T follicular helper cell (primary cell): ENCODE data around the gene NUDT16.

Source experiments
- DNase-seq: peaks from one replicate; pipeline ENCODE4 v3.0.0-alpha.2; 2020; ENCODE audit warnings: low read depth

Gene NUDT16

GRCh38 chr3:131386429-131387165 is 5.0 kb downstream of the NUDT16 start:
- DNase-seq = no peak

- DNase-seq = no peak
Observed at GRCh38 chr3:131387796-131388489, 6.4 kb downstream of the NUDT16 start.

- no peak for DNase-seq
Observed at GRCh38 chr3:131388490-131388799, 6.9 kb downstream of the NUDT16 start.

GRCh38 chr3:131390331-131390730 is 8.8 kb downstream of the NUDT16 start:
- DNase-seq = no peak

GRCh38 chr3:131393051-131393450 is 11.5 kb downstream of the NUDT16 start:
- DNase-seq = no peak

GRCh38 chr3:131393868-131394267 is 12.3 kb downstream of the NUDT16 start:
- DNase-seq = no peak

GRCh38 chr3:131394400-131394799 is 12.8 kb downstream of the NUDT16 start:
- DNase-seq = no peak

- no peak for DNase-seq
Observed at GRCh38 chr3:131396170-131396569, 14.6 kb downstream of the NUDT16 start.

- no peak for DNase-seq
Observed at GRCh38 chr3:131397889-131398288, 16.3 kb downstream of the NUDT16 start.

- no peak for DNase-seq
Observed at GRCh38 chr3:131401978-131402377, 20.4 kb downstream of the NUDT16 start.

GRCh38 chr3:131402391-131403039 is 20.9 kb downstream of the NUDT16 start:
- no peak for DNase-seq

- DNase-seq = no peak
Observed at GRCh38 chr3:131403216-131403895, 21.8 kb downstream of the NUDT16 start.

GRCh38 chr3:131405411-131405810 is 23.8 kb downstream of the NUDT16 start:
- DNase-seq = no peak

- no peak for DNase-seq
Observed at GRCh38 chr3:131406274-131406673, 24.7 kb downstream of the NUDT16 start.

- DNase-seq = no peak
Observed at GRCh38 chr3:131417751-131418150, 36.2 kb downstream of the NUDT16 start.

- DNase-seq = no peak
Observed at GRCh38 chr3:131421301-131421700, 39.7 kb downstream of the NUDT16 start.

GRCh38 chr3:131421957-131422498 is 40.5 kb downstream of the NUDT16 start:
- DNase-seq = no peak

GRCh38 chr3:131427226-131427625 is 45.7 kb downstream of the NUDT16 start:
- no peak for DNase-seq

- no peak for DNase-seq
Observed at GRCh38 chr3:131431754-131432153, 50.2 kb downstream of the NUDT16 start.

- DNase-seq = no peak
Observed at GRCh38 chr3:131432441-131432840, 50.9 kb downstream of the NUDT16 start.

GRCh38 chr3:131435000-131435399 is 53.4 kb downstream of the NUDT16 start:
- DNase-seq = no peak
